Mesothelial cell of epicardium (in vitro differentiated cells): ENCODE measurements around the gene GON7. TPM values are rescaled to one million over a fixed set of nuclear protein-coding genes. Genes with fewer than 3 reads are reported as not detected.
"Not testable (repeated sequence)": the region's sequence is repeated elsewhere in the genome, so short reads cannot be mapped to it uniquely, and the experiment has no call there.

Experiments
- DNase-seq, 2 experiments: peaks; one replicate each; pipeline ENCODE4 v3.0.0; 2021; ENCODE audit warnings: low spot score in 2 of 2; ENCODE audit not compliant: unreplicated experiment in 2 of 2
- H3K27ac Mint-ChIP-seq: 2 replicates; pipeline ENCODE4 v1.8.0; 2021; ENCODE audit warnings: mixed read lengths
- H3K27me3 Mint-ChIP-seq: 2 replicates; pipeline ENCODE4 v1.8.0; 2021; ENCODE audit warnings: low read depth, mixed read lengths
- H3K36me3 Mint-ChIP-seq: 2 replicates; pipeline ENCODE4 v1.8.0; 2021; ENCODE audit warnings: mixed read lengths
- H3K4me1 Mint-ChIP-seq: 2 replicates; pipeline ENCODE4 v1.8.0; 2021; ENCODE audit warnings: mixed read lengths
- H3K4me3 Mint-ChIP-seq: 2 replicates; pipeline ENCODE4 v1.8.0; 2021; ENCODE audit warnings: mild to moderate bottlenecking, moderate library complexity, mixed read lengths
- H3K9me3 Mint-ChIP-seq: 2 replicates; pipeline ENCODE4 v1.8.0; 2021; ENCODE audit warnings: mixed read lengths
- total RNA-seq: library from RNA; stranded (reverse); gene quantifications from 3 replicates; pipeline ENCODE4 v1.2.1, GENCODE V29; 2021
- TF ChIP-seq, protein P1 (sequence below): fragments of 200-600 bp; sonication (generic); IDR thresholded peaks from one replicate; pipeline ENCODE4 v1.5.0; 2021; ENCODE audit warnings: antibody characterized with exemption; ENCODE audit not compliant: unreplicated experiment

Gene GON7
- total RNA-seq, 1 donor from 2014 or later: 5.6 TPM

DNA sequence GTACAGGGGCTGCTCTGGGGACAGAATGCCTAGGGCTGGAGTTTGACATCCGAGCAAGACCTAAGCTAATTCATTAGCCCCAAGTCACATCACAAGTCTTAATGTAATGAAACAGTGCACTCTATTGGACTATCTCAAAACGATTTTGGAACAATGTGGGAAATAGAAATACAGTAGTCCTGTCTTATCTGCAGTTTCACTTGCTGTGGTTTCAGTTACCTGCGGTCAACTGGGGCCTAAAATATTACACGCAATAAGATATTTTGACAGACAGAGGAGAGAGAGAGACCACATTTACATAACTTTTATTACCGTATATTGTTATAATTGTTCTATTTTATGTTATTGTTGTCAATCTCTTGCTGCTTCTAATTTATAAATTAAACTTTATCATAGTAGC, 43.3 kb downstream of the GON7 start:
- Mint-ChIP-seq H3K9me3 (no peaks in the 10 kb centered on the region), H3K27ac (no peak overlapping the region), H3K27me3 (no peaks in the 10 kb centered on the region), H3K4me1 (no peaks in the 10 kb centered on the region), H3K36me3 (no peaks in the 10 kb centered on the region), H3K4me3 (no peak overlapping the region)
- DNase-seq: no peak
- TF ChIP-seq, protein P1, sequence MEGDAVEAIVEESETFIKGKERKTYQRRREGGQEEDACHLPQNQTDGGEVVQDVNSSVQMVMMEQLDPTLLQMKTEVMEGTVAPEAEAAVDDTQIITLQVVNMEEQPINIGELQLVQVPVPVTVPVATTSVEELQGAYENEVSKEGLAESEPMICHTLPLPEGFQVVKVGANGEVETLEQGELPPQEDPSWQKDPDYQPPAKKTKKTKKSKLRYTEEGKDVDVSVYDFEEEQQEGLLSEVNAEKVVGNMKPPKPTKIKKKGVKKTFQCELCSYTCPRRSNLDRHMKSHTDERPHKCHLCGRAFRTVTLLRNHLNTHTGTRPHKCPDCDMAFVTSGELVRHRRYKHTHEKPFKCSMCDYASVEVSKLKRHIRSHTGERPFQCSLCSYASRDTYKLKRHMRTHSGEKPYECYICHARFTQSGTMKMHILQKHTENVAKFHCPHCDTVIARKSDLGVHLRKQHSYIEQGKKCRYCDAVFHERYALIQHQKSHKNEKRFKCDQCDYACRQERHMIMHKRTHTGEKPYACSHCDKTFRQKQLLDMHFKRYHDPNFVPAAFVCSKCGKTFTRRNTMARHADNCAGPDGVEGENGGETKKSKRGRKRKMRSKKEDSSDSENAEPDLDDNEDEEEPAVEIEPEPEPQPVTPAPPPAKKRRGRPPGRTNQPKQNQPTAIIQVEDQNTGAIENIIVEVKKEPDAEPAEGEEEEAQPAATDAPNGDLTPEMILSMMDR: no peak

DNA sequence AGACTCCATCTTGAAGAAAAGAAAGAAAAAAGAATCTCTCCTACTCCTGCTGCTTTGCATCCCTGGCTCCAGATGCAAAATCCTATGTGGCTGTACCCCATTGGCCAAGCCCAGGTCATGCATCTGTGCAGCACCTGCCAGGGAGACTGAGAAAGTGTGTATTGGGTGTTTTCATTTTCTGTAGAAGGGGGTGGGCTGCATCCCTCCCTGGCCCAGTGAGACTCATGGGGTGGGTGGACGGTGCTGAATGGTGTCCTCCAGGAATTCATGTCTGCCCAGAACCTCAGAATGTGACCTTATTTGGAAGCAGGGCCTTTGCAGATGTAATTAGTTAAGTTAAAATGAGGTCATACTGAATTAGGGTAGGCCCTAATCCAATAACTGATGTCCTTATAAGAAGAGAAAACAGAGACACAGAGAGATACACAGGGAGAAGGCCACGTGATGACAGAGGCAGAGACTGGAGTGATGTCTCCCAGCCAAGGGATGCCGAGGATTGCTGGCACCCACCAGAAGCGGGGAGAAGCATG, 45.4 kb downstream of the GON7 start:
- TF ChIP-seq, protein P1: no peak
- Mint-ChIP-seq H3K9me3 (no peaks in the 10 kb centered on the region), H3K27me3 (no peaks in the 10 kb centered on the region), H3K27ac (no peak overlapping the region), H3K36me3 (no peaks in the 10 kb centered on the region), H3K4me1 (no peaks in the 10 kb centered on the region), H3K4me3 (no peak overlapping the region)
- DNase-seq: no peak

DNA sequence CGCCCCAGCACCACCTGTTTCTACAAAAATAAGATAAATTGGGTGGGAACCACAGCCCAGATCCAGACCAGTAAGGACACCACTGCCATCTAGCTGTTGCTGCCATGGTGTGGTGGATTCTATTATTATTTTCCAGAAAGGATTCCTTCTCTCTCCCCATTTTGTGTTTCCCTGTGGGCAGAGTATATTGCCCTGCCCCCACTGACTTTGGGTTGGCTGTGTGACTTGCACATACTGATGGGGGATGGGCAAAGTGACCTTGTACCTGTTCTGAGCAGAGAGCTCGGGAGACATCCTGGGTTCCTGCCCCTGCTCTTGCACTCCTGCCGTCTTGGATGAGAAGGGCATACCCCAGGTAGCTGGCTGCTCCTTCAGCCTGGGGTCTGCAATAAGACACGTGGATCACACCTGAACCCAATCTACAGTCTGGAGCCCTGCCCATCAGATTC, 46.5 kb downstream of the GON7 start:
- no peak for DNase-seq
- Mint-ChIP-seq H3K27ac (no peak overlapping the region), H3K4me1 (no peaks in the 10 kb centered on the region), H3K27me3 (no peaks in the 10 kb centered on the region), H3K4me3 (no peak overlapping the region), H3K36me3 (no peaks in the 10 kb centered on the region), H3K9me3 (no peaks in the 10 kb centered on the region)
- TF ChIP-seq, protein P1: no peak

DNA sequence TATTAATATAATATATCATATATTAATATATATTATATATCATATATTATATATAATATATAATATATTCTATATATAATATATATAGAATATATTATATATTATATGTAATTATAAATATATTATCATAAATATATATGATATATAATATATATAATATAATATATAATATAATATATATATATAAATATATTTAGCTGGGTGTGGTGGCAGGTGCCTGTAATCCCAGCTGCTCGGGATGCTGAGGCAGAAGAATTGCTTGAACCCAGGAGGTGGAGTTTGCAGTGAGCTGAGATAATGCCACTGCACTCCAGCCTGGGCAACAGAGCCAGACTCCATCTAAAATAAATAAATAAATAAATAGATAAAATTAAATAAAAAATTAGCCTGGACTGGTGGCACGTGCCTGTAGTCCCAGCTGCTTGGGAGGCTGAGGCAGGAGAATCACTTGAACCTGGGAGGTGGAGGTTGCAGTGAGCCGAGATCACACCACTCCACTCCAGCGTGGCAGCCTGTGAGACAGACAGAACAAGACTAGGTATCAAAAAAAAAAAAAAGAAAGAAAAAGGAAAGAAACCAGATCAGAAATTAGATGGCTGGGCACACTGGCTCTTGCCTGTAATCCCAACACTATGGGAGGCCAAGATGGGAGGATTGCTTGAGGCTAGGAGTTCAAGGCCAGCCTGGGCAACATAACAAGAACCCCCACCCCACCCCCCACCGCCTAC, 47.1 kb downstream of the GON7 start:
- not testable (repeated sequence) for H3K36me3 Mint-ChIP-seq, H3K27ac Mint-ChIP-seq, H3K9me3 Mint-ChIP-seq, H3K4me1 Mint-ChIP-seq, DNase-seq, H3K27me3 Mint-ChIP-seq, H3K4me3 Mint-ChIP-seq

DNA sequence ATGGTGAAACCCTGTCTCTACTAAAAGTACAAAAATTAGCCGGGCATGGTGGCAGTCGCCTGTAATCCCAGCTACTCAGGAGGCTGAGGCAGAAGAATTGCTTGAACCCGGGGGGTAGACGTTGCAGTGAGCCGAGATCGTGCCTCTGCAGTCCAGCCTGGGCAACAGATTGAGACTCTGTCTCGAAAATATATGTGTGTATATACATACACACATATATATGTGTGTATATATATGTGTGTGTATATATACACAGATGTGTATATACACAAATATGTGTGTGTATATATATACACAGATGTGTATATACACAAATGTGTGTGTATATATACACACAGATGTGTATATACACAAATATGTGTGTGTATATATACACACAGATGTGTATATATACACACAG, 48.5 kb downstream of the GON7 start:
- DNase-seq, H3K9me3 Mint-ChIP-seq, H3K36me3 Mint-ChIP-seq, H3K4me1 Mint-ChIP-seq, H3K4me3 Mint-ChIP-seq, H3K27ac Mint-ChIP-seq, H3K27me3 Mint-ChIP-seq: not testable (repeated sequence)

DNA sequence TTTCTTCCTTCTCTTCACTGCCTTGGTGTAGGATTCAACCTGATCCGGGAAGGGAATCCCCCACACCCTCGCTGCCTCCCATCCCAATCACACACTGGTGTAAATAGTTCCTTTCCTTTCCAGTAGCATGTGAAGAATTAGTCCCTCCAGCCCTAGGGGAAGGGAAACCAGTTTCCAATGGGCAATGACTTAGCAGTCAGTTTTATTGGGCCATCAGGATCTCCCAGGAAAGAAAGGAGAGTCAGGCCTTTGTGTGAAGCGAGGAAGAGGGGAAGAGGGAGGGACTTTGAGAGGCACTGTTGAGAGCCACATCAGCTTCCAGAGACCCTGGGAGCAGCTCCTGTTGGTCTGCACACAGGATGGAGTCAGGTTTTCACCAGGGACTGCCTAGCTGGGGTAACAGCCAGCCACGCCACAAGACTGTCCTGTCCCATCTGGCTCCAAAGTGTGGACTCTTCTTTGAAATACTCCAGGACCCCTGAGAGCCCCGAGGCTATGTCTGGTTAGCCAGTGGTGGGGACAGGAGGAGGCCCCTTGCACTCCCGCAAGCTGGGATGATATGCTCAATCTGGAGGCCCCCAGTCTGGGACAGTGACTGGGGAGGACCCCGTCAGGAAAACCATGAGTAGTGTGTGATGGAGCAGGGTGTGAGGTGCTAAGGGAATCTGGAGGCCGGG, 50.0 kb downstream of the GON7 start:
- H3K36me3 Mint-ChIP-seq: no peaks in the 10 kb centered on the region
- no peak for DNase-seq
- no peak overlapping the region for H3K27ac Mint-ChIP-seq
- TF ChIP-seq, protein P1: no peak
- no peaks in the 10 kb centered on the region for H3K4me1 Mint-ChIP-seq
- H3K27me3 Mint-ChIP-seq: no peaks in the 10 kb centered on the region
- H3K9me3 Mint-ChIP-seq: no peaks in the 10 kb centered on the region
- no peak overlapping the region for H3K4me3 Mint-ChIP-seq
